Fibroblast of skin of left quadriceps (primary cell): Measurements from ENCODE around the gene ZSWIM1.
"Not testable (repeated sequence)": the region's sequence is repeated elsewhere in the genome, so short reads cannot be mapped to it uniquely, and the experiment has no call there.

Source experiments
- DNase-seq, 2 experiments: peaks; one replicate each; pipeline ENCODE4 v3.0.0-alpha.2; 2013; ENCODE audit warnings: low read depth in 2 of 2

The ZSWIM1 gene

DNA sequence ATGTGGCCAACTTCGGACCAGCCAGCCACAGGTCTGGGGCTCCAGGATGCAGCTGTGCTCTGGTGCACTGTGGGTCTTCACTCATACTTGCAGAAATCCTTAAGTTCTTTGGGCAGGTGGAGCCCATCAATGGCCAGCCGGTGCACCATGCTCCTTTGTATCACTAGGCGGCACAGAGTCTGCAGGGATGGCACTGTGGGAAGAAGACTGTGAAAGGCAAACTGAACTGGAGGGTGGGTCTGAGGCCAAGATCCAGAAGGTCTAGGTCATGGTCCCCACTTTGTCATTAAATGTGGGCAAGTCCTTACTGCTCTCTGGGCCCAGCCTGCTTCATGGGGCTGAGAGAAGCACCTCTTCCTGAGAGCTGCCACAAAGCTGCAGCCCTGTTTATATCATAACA is 7.7 kb downstream of the ZSWIM1 start:
- DNase-seq = no peak

DNA sequence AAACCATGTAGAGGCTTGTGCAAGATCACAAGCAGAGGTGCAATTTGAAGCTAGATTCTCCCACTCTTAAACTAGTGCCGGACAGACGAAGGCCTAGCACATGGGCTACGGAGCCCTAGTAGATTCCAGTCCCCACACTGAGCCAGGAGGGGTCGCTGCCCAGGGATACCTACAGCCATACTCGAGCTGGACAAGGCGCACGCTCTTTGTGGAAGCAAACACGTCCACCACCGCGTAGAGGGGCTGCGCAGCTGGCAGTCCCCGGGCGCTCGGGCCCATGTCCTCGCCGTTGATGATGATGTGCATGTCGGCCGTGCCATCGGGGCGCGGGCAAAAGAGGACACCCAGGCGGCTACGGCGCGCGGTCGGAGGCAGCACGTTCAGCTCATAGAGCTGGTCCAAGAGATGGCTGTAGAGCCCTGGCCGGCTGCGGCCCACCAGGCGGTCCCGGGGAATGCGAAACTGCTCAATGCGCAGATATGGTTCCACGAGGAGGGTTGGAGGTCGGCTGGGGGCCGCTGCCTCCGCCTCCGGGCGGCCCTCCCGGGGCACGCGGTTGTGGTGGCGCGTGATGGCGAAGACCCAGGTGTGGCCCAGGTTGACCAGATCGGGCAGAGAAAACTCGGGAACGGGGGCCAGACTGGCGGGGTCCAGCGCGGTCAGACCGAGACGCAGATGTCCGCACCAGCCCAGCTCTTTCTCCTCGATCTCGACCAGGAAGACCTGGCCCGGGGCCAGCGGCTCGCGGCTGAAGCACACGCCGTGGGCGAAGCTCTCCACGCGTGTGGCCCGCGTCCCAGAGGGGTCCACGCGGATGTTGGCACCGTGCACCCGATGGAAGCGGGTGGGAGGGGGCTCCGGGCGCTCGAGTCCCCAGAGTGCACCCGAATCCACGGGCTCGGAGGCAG is 9.3 kb downstream of the ZSWIM1 start:
- DNase-seq = peak in 1 of 2 experiments; percentile 48

DNA sequence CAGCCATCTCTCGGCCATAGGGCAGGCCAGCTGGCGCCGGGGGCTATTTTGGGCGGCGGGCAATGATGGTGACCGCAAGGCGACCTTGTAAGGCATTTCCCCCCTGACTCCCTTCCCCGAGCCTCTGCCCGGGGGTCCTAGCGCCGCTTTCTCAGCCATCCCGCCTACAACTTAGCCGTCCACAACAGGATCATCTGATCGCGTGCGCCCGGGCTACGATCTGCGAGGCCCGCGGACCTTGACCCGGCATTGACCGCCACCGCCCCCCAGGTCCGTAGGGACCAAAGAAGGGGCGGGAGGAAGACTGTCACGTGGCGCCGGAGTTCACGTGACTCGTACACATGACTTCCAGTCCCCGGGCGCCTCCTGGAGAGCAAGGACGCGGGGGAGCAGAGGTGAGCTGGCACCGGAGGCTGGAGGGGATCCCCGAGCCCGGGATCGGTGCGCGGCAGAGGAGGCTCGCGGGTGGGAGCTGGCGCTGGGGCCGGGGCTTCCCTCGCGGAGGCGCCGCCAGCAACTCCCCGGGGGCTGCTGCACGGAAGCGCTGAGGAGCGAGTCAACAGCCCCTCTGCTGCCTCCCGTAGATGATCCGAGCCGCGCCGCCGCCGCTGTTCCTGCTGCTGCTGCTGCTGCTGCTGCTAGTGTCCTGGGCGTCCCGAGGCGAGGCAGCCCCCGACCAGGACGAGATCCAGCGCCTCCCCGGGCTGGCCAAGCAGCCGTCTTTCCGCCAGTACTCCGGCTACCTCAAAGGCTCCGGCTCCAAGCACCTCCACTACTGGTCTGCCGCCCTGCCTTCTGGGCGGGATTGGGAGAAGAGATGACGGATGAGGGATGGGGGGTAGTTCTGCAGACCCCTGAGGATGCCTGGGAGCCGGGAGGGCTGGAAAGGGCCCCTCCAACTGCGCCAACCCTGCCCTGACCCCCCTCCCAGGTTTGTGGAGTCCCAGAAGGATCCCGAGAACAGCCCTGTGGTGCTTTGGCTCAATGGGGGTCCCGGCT is 10.3 kb downstream of the ZSWIM1 start, which contains the start of the genes CTSA and NEURL2:
Gene CTSA (plus strand): TSS at position 351 of the 999 bp plus-strand sequence. CDS start 234 bp downstream, at position 585.
Gene NEURL2 (minus strand): TSS at position 224 of the 999 bp plus-strand sequence. CDS start 217 bp downstream, at position 7.
- DNase-seq = peak; percentile 83

DNA sequence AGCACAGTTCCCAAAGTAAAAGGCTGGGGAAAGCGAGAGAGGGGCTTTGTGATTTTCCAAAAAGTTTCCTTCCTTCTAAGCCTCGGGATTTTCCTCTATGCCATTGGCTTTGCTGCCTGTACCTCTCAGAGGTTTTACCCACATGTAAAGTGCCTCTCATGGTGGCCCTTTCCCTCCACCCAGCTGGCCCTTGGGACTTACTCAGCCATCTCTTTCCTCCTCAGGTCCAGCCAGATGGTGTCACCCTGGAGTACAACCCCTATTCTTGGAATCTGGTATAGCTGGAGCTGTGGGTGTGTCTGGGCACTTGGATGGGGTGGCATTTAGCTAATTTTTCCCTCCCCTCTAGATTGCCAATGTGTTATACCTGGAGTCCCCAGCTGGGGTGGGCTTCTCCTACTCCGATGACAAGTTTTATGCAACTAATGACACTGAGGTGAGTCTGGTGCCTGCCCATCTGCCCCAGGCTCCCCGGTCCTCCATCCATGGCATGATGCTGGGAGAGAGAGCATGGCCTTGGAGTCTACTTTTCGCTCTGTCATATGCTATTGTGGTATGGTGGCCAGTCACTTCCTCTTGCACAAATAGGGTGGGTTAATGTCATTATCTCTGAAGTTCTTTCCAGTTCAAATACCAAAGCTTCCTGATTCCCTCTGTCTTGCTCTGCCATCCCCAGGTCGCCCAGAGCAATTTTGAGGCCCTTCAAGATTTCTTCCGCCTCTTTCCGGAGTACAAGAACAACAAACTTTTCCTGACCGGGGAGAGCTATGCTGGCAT is 11.2 kb downstream of the ZSWIM1 start:
- DNase-seq = no peak

DNA sequence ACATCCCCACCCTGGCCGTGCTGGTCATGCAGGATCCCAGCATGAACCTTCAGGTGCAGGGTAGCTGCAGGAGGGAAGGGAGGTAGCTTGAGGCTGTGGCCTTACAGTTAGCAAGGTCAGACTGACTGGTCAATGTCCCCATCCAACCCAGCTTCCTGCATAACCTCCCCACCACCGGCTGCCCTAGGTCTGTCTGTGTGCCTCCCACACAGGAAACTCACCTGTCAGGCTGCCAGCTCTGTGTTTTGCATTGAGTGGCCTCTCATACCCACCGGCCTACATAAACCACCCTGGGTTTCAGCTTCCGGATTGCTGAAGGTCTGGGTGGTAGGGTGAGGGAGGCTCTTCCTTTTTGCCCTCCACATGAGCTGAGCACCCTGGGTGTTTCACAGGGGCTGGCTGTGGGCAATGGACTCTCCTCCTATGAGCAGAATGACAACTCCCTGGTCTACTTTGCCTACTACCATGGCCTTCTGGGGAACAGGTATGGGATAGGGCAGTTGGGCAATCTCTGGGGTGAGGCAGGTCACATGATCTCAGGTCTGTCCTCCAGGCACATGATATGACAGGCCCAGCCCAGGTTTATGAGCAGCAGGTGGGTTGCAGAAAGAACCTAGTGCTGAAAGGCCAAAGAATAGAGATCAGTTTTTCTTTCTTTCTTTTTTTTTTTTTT is 11.9 kb downstream of the ZSWIM1 start:
- no peak for DNase-seq

DNA sequence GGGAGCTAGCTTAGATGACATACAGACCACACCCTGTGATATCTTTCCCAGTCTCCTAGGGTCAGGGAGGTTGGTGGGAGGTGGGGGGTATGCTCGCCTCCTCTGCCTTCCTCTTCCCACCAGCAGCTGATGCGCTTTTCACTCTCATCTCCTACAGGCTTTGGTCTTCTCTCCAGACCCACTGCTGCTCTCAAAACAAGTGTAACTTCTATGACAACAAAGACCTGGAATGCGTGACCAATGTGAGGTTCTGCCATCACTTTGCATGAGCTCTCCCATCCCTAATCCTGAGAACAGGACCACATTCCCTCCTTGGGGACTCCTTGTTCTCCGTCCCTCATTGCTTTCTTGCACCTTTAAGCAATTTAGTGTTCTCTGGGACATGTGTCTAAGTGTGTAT is 12.8 kb downstream of the ZSWIM1 start:
- DNase-seq = no peak

DNA sequence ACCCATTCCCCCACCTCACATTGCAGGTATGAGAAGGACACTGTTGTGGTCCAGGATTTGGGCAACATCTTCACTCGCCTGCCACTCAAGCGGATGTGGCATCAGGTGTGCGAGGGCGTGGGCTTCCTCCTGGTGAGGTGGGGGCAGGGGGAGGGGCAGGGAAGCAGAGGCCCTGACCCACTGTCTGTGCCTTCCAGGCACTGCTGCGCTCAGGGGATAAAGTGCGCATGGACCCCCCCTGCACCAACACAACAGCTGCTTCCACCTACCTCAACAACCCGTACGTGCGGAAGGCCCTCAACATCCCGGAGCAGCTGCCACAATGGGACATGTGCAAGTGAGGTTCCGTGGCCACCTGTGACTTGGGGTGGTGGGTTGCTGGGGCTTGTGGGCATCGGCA is 13.8 kb downstream of the ZSWIM1 start:
- no peak for DNase-seq

DNA sequence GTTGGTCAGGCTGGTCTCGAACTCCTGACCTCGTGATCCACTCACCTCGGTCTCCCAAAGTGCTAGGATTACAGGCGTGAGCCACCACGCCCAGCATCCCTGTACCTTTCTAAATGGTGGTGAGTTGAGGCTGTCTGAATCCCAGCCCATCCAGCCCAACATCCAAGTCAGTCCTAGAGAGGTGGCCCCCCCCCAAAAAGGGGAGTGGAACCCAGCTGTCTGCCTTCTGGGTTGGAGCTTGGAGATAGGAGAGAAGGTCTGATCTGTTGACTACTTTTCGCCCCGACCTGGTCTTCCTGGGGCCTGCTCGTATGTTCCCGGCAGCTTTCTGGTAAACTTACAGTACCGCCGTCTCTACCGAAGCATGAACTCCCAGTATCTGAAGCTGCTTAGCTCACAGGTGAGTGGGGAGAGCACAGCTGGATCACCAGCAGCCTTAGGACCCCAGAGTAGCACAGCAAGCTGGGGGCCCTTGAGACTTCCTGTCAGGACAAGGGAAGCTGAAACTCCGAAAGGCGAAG is 15.7 kb downstream of the ZSWIM1 start:
- no peak for DNase-seq

DNA sequence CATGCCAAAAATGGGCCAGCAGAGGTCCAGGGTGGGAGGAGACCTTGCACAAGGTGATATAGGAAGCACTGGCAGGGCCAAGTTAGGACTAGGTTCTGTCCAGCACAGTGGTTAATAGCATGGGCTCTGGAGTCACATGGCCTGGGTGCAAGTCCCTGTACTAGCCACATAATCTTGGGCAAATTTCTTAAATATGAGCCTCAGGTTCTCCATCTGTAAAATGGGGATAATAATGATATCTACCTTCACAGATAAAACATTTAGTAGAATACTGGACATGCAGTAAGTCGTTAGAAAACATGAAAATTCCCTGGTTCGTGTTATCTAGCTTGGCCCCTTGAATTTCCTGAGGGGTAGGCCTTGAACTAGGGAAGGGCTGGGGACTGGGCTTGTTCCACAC is 16.3 kb downstream of the ZSWIM1 start:
- no peak for DNase-seq

DNA sequence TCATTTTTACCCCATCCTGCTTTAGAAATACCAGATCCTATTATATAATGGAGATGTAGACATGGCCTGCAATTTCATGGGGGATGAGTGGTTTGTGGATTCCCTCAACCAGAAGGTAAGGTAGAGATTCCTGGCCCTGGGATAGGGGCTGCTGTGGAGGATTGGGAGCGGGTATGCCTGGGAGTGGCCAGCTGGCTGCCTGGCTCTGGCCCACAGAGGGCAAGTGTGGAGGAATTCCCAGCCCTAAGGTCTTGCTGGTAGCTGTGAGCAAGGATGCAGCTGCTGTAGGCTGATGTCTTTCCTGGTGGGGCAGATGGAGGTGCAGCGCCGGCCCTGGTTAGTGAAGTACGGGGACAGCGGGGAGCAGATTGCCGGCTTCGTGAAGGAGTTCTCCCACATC is 16.7 kb downstream of the ZSWIM1 start:
- DNase-seq = no peak

DNA sequence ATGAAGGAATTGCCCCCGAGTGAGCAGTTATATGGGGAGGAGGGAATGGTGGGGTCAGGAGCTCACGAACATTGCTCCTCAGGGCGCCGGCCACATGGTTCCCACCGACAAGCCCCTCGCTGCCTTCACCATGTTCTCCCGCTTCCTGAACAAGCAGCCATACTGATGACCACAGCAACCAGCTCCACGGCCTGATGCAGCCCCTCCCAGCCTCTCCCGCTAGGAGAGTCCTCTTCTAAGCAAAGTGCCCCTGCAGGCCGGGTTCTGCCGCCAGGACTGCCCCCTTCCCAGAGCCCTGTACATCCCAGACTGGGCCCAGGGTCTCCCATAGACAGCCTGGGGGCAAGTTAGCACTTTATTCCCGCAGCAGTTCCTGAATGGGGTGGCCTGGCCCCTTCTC is 17.3 kb downstream of the ZSWIM1 start:
- no peak for DNase-seq

DNA sequence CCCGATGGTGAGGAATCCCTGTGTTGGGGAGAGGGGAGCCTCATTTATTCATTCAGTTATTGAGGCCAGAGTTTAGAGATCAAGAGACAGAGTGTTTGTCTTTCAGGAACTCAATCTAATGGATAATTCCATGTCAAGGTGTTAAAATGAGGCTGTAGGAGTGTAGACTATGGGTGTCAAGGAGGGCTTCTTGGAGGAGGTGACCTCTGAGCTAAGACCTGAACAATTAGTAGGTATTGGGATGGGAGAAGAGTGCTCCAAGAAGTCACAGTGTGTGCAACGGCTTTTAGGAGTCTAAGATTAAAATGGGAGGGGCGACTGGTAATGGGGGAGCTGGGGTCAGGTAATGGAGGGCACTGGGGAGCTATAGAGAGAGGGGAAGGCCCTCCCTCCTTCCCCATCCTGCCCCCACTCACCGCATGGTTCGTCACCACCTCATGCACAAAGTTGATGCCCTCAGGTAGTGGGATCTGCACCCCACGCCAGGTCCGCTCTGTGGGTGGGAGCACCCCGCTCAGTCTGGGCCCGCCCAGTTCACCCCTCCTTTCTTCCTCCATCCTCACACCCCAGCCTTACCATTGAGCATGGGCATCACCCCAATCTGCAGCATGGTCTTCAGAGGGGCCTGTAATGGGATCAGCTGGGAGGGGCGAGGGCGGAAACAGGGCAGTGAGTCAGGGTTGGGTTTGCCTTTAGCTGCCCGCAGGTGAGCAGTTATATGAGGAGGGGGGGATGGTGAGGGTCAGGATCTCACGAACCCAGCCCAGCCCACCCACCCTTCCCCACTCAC is 18.2 kb downstream of the ZSWIM1 start:
- no peak for DNase-seq

DNA sequence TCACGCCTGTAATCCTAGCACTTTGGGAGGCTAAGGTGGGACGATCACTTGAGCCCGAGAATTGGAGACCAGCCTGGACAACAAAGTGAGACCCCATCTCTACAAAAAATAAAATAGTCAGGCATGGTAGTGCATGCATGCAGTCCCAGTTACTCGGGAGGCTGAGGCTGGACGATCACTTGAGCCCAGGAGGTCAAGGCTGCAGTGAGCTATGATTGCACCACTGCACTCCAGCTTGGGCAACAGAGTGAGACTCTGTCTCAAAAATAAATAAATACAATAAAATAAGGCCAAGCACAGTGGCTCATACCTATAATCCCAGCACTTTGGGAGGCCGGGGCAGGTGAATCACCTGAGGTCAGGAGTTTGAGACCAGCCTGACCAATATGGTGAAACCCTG is 20.3 kb downstream of the ZSWIM1 start:
- DNase-seq = not testable (repeated sequence)

DNA sequence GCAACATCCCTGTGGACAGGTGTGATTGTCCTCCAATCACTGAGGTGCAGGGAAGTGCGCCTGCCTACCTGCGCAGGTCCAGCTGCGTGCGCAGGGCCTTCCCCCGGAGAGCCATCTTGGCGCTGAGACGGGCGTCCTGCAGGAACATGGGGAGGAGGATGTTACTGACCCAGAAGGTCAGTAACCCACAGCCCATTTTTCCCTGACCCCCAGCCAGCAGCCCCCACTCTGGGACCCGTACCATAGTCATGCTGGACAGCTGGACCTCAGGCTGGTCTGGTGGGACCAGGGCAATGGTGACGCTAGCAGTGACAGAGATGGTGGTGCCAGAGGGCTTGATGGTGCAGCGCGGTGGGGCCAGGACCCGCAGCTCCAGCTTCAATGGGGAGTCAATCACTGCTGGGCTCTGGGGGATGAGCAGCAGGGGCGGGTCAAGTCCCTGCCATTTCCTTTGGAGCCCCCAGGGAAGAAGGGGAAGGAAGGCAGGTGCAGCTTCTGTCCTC is 21.2 kb downstream of the ZSWIM1 start:
- no peak for DNase-seq

DNA sequence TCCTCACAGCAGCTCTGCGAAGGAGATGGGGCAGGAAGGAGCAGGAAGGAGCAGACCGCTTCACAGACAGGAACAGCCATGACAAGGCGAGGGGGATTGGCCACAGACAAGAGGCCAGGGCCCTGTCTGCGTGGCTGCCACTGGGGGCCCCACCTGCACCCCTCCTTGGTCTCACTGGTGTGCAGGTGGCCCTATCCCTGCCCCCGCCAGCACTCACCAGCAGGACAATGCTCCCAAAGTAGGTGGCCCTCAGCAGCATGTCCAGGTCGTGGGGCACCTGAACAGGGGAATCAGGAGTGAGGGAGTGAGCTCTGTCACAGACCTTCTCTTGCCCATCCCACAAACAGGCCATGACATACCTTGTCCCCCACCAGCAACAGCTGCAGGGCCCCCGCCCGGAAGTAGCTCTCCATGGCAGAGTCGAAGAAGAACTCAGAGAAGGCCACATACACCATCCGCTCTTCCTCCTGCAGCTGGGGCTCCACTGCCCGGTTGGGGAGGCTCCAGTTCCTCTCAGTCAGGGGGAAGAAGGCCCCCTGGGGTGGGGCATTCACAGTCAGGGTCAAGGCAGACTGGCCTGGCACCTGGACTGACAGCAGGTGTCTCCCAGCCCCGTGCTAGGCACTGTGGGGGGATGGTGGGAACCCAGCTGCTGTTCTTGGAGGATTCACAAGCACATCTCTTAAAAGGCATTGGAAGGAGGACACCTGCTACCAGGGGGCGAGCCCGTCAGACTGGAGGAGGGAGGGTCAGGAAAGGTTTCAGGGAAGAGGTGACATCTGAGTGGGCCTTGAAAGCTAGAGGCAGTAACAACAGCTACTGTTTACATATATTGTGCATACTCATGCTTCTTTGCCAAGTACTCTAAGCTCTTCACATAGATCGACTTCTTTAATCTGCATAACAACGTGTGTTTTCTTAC is 23.8 kb downstream of the ZSWIM1 start:
- DNase-seq = no peak

DNA sequence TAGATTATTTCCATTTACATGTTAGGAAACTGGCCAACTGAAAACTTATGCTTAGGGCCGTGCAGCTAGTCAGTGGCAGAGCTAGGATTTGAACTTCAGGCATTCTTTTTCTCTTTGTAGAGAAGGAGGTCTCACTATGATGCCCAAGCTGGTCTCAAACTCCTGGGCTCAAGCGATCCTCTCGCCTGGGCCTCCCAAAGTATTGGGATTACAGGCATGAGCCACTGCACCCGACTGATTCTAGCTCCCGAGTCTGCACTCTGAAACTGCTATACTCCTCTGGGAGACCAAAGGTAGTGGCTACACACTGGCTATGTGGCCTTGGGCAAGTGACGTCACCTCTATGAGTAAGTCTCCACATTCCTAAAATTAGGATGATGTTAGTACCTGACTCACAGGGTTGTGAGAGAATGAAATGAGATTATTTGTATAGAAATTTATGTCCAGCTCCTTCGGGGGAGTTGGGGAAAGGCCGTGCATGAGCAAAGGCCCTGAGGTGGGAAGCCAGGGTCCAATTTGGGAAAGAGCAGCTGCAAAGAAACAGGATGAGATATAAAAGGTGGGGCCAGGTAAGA is 24.6 kb downstream of the ZSWIM1 start:
- no peak for DNase-seq

DNA sequence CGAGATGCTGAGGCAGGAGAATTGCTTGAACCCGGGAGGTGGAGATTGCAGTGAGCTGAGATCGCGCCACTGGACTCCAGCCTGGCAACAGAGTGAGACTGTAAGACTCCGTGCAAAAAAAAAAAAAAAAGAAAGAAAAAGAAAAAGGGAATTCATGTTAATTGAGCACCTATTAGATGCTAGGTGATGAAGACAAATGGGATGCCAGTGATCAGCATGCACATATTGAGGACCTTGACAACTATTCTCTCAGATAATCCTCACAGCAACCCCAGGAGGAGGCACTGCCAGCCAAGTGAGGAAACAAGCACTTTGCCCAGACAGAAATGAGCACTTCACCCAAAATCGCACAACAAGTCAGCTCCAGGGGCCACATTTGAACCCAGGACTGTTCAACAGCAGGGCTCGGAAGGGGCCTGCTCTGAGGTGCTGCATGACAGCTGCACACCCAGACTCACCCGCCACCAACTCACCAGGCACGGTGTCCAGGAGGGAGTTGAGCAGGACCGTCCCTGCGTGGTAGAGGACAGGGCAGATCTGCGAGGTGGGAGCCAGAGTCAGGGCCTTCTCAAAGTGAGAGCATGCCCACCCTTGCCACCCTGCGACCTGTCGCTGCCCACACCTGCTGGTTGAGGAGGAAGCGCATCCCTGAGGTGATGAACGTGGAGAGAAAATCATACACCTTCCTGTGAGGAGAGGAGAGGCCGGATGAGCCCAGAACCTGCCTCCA is 26.4 kb downstream of the ZSWIM1 start:
- DNase-seq = no peak
